ENCODE measurements around the gene SMARCC1. TPM values are rescaled to one million over a fixed set of nuclear protein-coding genes. Genes with fewer than 3 reads are reported as not detected.
A peak's percentile ranks its signal among the peaks of the same experiment; 100 is the strongest.

Gene SMARCC1
- total RNA-seq, 6 experiments from 2014 or later: 65.8 to 81.9 (median 69.2) TPM

- Mint-ChIP-seq H3K27me3 (ENCODE audit: insufficient read depth) (no peaks in the 10 kb centered on the region), H3K36me3 (ENCODE audit: low read depth) (peaks cover 6% of the 10 kb centered on the region; the same call in 1 of the 2 replicates), H3K9me3 (no peaks in the 10 kb centered on the region), H3K4me1 (ENCODE audit: low read depth) (peaks cover 21% of the 10 kb centered on the region), H3K4me3 (no peak overlapping the region), H3K27ac (peak overlapping the region; percentile 1; the same call in 1 of the 2 replicates)
- peak; percentile 42 for DNase-seq
- no peak for TF ChIP-seq CTCF (IDR thresholded peaks at IDR 0.05)
Measured at GRCh38 chr3:47669026-47669749, 112.5 kb downstream of the SMARCC1 start.

GRCh38 chr3:47666118-47666517 is 115.6 kb downstream of the SMARCC1 start:
- no peaks in the 10 kb centered on the region for H3K36me3 Mint-ChIP-seq (ENCODE audit: low read depth)
- H3K27ac Mint-ChIP-seq: no peak overlapping the region
- DNase-seq: no peak
- no peaks in the 10 kb centered on the region for H3K27me3 Mint-ChIP-seq (ENCODE audit: insufficient read depth)
- H3K4me1 Mint-ChIP-seq (ENCODE audit: low read depth): peaks cover 26% of the 10 kb centered on the region
- H3K9me3 Mint-ChIP-seq: no peaks in the 10 kb centered on the region
- TF ChIP-seq CTCF (IDR thresholded peaks at IDR 0.05): no peak
- H3K4me3 Mint-ChIP-seq: no peak overlapping the region

GRCh38 chr3:47664519-47664918 is 117.2 kb downstream of the SMARCC1 start:
- peak; percentile 56 for TF ChIP-seq CTCF (IDR thresholded peaks at IDR 0.05)
- Mint-ChIP-seq H3K4me1 (ENCODE audit: low read depth) (peaks cover 29% of the 10 kb centered on the region), H3K4me3 (no peak overlapping the region), H3K27ac (no peak overlapping the region), H3K27me3 (ENCODE audit: insufficient read depth) (no peaks in the 10 kb centered on the region), H3K36me3 (ENCODE audit: low read depth) (peaks cover 4% of the 10 kb centered on the region), H3K9me3 (no peaks in the 10 kb centered on the region)
- peak; percentile 9 for DNase-seq

- TF ChIP-seq CTCF (IDR thresholded peaks at IDR 0.05): no peak
- H3K27ac Mint-ChIP-seq: no peak overlapping the region
- H3K36me3 Mint-ChIP-seq (ENCODE audit: low read depth): peaks cover 9% of the 10 kb centered on the region
- H3K4me3 Mint-ChIP-seq: no peak overlapping the region
- no peaks in the 10 kb centered on the region for H3K27me3 Mint-ChIP-seq (ENCODE audit: insufficient read depth)
- DNase-seq: no peak
- H3K9me3 Mint-ChIP-seq: no peaks in the 10 kb centered on the region
- H3K4me1 Mint-ChIP-seq (ENCODE audit: low read depth): peaks cover 23% of the 10 kb centered on the region
Measured at GRCh38 chr3:47663630-47664240, 118.0 kb downstream of the SMARCC1 start.

- Mint-ChIP-seq H3K4me3 (no peak overlapping the region), H3K27me3 (ENCODE audit: insufficient read depth) (no peaks in the 10 kb centered on the region), H3K4me1 (ENCODE audit: low read depth) (peaks cover 23% of the 10 kb centered on the region), H3K9me3 (no peaks in the 10 kb centered on the region), H3K27ac (peak overlapping the region; percentile 64), H3K36me3 (ENCODE audit: low read depth) (peaks cover 34% of the 10 kb centered on the region)
- peak; percentile 52 for DNase-seq
- TF ChIP-seq CTCF (IDR thresholded peaks at IDR 0.05): no peak
Measured at GRCh38 chr3:47661121-47661752, 120.5 kb downstream of the SMARCC1 start.

Data from HFFc6 (cell line).